ENCODE measurements around the gene SIRT5.

DNA sequence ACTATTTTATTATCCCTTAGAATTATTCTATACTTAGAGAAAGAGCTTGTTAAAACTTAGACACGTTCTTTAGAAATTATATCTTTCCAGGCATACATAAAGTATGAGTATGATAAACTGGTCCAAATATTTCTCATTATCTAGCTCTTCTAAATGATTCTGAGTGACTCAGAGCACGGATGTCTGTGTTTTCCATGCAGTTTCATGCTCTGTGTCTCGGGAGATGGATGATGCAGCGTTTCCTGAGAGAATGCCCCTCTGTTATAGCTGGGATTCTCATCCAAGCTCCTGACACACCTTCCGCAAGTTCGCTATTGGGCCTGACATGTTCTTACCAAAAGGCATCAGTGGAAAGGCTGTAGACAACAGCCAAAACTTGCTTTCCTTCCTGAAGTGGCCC, 19.3 kb downstream of the SIRT5 start:
- TF ChIP-seq, protein P1, sequence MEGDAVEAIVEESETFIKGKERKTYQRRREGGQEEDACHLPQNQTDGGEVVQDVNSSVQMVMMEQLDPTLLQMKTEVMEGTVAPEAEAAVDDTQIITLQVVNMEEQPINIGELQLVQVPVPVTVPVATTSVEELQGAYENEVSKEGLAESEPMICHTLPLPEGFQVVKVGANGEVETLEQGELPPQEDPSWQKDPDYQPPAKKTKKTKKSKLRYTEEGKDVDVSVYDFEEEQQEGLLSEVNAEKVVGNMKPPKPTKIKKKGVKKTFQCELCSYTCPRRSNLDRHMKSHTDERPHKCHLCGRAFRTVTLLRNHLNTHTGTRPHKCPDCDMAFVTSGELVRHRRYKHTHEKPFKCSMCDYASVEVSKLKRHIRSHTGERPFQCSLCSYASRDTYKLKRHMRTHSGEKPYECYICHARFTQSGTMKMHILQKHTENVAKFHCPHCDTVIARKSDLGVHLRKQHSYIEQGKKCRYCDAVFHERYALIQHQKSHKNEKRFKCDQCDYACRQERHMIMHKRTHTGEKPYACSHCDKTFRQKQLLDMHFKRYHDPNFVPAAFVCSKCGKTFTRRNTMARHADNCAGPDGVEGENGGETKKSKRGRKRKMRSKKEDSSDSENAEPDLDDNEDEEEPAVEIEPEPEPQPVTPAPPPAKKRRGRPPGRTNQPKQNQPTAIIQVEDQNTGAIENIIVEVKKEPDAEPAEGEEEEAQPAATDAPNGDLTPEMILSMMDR (IDR thresholded peaks at IDR 0.05): no peak
- TF ChIP-seq POLR2A (IDR thresholded peaks at IDR 0.05): no peak
- no peak for TF ChIP-seq POLR2AphosphoS5 (IDR thresholded peaks at IDR 0.05; ENCODE audit: insufficient read depth in 1 of 2, low read depth in 1 of 2)

Data from vagina (tissue), 2 donors.